Endometrium (tissue), 2 donors: ENCODE measurements around the gene GABBR2.

Experiments used
- FAIRE-seq: peaks from 2 replicates; lab custom pipeline; 2012; peaks lifted over from hg19 to GRCh38; lab: Jason Lieb, UNC
- donor health status: control.
- donor health status: control.

The GABBR2 gene

DNA sequence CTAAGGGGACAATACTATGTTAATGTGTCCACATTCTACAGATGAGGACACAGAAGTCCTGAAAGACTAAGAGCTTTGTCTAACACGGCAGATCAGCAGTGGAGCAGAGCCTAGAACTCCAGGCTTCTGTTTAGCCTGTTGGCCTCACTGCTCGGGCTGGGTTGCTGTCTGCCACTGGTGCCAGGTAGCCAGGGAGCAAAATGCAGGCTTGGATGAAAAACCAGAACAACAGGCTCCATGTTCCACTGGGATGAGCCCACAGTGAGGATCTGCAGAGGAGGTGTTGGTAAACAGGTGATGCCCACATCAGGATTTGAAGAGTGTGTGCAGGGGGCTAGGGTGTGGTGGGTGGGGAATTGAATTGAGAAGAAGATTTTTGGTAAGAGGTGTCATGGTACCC lies 339.3 kb downstream of the GABBR2 start:
- no peak for FAIRE-seq

GRCh38 chr9:98369066-98369425 lies 339.7 kb downstream of the GABBR2 start:
- no peak for FAIRE-seq

DNA sequence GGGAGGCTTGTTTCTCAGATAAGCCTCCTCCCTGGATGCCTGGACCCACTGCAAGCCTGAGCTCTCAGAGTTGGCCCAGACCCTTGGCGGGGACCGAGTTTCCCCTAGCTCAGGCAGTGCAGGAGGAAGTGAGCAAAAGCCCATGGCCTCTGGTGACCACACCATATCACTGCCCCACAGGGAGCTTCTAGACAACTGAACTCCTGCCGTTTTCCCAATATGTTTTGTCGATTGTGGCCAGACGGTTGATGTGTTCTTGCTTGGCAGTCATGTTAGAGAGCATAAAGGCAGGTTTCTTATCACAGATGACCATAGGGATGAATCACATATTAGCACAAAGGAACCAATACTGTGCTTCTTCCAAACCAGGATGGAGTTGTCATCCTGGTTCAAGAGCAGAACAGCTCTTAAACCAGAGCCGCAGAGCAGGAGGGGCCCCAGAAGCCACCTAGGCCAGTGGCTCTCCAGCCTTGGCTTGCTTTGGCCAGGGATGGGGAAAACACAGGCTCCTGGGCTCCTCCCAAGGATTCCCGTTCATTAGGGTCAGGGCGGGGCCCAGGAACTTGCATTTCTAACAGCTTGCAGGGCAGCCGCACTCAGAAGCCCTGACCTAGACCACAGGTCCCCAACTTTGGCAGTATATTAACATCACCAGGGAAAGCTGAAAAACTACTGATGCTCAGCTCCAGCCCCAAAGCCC lies 340.2 kb downstream of the GABBR2 start:
- no peak for FAIRE-seq

- FAIRE-seq, result no peak
Measured at GRCh38 chr9:98367923-98368322, 340.8 kb downstream of the GABBR2 start.

DNA sequence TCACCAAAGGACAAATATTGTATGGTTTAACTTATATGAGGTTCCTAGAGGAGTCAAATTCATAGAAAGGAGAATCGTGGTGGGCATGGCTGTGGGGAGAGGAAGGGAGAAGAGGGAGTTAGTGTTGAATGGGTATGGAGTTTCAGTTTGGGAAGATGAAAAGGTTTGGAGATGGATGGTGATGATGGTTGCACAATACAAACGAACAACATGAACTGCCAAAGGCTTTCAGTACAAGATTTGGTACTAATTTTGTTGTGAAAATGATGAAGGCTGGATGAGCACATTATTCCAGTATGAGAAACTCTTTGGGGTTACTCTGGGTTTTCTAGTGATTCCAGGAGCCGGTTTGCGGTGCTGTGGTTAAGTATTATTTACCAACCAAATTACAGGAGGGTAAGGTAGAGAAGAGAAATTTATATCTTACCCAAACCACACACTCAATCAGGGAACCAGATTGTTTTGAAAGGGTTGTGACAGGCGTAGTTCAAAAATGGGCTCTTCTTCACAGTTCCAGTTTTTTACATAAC lies 341.3 kb downstream of the GABBR2 start:
- FAIRE-seq, result no peak

DNA sequence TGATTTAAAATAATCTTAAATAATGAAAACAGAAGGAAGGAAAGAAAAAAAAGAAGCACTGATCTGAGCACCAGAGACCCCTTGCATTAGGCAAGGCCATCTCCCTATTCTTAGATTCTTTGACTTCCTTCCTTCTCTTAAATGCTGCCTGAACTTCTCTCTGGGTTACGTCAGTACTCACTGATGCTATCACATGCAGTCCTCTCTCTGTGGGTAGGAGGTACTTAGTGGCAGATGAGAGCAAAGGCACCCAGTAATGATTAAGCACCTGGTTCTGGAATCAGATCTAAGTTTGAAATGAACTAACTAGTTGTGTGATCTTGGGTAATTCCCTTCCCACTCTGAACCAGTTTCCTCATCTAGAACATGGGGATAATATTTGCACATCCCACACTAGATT lies 343.0 kb downstream of the GABBR2 start:
- FAIRE-seq, result no peak

DNA sequence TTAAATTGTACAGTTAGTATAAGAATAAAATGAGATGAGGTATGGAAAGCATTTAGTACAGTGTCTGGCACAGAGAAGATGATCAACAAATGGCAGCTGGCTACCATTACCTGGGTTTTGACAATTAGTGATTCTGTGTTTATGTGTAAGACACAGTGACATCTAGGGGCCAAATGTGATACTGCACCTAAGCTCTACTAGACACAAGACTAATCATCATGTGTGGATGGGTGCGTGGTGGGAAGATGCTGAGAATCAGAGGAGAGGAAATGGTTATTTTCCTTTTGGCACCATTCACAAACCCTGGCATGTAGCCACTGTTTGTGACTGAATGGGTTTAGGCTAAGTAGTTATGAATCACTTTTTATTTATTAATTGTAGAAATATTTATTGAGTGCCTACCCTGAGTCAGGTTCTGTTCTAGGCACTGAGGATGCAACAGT lies 343.5 kb downstream of the GABBR2 start:
- no peak for FAIRE-seq

GRCh38 chr9:98364086-98364485 lies 344.6 kb downstream of the GABBR2 start:
- FAIRE-seq, result no peak

DNA sequence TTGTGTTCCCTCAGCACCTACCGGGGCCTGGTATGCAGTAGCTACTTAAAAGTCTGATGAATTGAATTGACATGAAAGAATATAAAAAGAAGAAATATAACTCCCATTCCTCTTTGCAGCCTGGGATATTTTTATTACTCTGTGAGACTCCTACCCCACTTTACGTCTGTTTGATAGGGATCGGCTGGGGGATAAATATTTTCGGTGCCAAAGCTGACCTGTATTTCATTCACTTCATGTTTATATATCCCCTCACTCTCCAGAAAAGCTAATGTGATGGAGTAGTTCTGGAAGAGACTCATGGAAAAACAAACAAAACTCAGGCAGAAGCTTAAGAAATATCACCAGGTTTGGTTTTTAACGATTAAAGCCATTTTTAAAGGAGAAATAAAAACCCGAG lies 345.1 kb downstream of the GABBR2 start:
- no peak for FAIRE-seq

- no peak for FAIRE-seq
Measured at GRCh38 chr9:98362624-98363252, 346.0 kb downstream of the GABBR2 start.

- FAIRE-seq, result no peak
Measured at GRCh38 chr9:98361645-98362044, 347.1 kb downstream of the GABBR2 start.

- FAIRE-seq, result no peak
Measured at GRCh38 chr9:98360176-98360708, 348.5 kb downstream of the GABBR2 start.

- no peak for FAIRE-seq
Measured at GRCh38 chr9:98359569-98359968, 349.2 kb downstream of the GABBR2 start.

DNA sequence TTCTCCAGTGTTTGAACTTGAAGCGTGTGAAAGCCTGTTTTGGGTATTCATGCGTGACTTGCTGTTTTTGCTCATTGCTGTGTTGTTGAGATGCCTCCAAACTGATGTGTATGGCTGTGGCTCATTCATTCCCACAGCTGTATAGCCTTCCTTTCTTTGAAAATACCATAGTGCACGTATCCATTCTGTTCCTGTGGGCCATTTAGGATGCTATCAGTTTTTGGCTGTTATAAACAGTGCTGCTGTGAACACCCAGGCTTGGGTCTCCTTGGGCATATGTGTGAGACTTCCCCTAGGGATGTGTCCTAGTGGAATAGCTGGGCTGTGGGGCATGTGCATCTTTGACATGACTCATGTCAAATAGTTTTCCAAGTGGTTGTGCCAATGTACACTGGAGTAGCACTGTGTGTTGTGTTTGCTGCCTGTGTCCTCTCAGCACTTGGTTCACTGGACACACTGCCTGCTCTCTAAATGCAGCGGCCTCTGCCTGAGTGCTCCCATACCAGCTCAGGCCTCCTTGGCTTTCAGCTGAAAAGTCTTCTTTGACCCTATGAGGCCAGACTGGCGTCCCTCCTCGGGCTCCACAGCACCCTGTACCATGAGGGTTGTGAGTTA lies 350.7 kb downstream of the GABBR2 start:
- no peak for FAIRE-seq

DNA sequence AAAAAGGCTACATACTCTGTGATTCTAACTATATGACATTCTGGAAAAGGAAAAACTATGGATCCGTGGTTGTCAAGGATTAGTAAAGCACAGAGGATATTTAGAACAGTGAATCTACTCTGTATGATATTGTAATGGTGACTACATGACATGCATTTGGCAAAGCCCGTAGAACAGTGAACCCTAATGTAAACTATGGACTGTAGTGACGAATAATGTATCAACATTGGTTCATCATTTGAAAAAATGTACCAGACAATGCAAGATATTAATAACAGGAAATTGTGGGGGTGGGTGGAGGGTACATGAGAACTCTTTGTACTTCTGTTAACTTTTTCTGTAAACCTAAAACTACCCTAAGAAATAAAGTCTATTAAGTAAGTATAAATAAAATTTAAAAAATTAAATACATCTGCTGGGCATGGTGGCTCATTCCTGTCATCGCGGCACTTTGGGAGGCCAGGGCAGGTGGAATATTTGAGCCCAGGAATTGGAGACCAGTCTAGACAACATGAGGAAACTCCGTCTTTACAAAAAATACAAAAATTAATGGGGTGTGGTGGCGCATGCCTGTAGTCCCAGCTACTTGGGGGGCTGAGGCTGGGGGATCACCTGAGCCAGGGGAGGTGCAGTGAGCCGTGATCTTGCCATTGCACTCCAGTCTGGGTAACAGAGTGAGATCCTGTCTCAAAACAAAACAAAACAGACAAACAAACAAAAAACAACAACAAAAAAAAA lies 351.6 kb downstream of the GABBR2 start:
- FAIRE-seq, result no peak

GRCh38 chr9:98356326-98356725 lies 352.4 kb downstream of the GABBR2 start:
- no peak for FAIRE-seq

DNA sequence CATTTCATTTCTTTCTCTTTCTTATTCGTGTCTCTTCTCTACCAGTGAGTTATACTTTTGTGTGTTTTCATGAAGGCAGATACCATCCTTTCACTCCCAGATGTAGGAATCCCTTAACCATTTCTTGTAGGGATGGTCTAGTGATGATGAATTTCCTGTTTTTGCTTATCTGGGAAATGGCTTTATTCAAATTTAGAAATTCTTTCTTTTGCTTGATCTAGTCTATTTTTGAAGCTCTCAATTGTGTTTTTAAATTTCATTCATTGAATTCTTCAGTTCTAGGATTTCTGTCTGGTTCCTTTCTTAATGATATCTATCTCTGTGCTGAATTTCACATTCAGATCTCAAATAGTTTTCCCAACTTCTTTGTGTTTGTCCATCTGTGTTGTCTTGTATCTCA lies 357.4 kb downstream of the GABBR2 start:
- FAIRE-seq, result no peak

DNA sequence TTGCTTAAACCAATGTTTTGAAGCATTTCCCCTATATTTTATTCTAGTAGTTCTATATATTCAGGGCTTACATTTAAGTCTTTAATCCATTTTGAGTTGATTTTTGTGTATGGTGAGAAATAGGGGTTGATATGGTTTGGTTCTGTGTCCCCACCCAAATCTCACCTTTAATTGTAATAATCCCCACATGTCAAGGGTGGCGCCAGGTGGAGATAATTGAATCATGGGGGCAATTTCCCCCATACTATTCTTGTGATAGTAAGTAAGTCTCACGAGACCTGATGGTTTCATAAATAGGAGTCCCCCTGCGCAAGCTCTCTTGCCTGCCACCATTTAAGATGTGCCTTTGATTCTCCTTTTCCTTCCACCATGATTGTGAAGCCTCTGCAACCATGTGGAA lies 361.1 kb downstream of the GABBR2 start:
- no peak for FAIRE-seq

GRCh38 chr9:98345011-98345410 lies 363.7 kb downstream of the GABBR2 start:
- FAIRE-seq, result no peak

DNA sequence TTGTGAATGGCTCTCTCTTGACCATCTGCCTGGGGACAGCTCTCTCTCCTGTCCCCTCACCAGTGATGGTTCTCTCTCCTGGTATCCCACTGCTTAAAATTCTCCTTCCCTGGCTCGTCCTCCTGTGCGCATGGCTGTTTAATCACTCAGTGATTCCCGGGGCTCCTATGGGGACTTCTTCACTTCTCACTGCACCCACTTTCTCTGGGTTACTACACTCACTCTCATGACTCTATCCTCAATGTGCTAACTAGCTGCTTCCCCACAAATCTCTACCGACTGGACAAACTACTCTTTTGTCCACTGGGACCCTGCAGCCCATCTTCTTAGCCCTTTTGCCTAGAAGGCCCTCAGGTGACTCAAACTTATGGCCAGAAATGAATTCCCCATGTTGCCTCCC lies 364.2 kb downstream of the GABBR2 start:
- FAIRE-seq, result no peak

DNA sequence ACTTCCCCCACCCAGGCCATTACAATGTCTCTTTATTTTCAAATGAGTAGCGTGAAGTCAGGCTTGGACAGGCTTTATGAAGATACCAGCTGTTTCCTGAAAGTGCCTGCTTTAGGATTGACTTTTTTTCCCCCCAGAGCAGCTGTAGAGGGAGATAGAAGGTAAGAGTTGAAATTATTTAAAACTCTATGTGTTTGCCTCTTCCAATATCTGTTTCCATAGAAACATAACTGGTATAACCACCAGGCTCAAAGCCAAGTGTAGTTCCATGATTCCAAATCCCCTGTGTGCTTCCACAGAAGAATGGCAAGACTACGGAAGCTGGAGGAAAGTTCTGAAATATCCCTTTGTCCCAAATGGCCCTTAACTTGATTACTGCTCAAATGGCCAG lies 365.9 kb downstream of the GABBR2 start:
- FAIRE-seq, result no peak

GRCh38 chr9:98342098-98342819 lies 366.5 kb downstream of the GABBR2 start:
- FAIRE-seq, result no peak
